Stimulated activated CD4-positive, alpha-beta T cell treated with anti-CD3 and anti-CD28 coated beads, Interleukin-1b, Interleukin-23, amount 100 ng/mL, for 1 hour (primary cell): ENCODE results near the gene PIP5K1B.

Experiments used
- DNase-seq, 2 donors: peaks; one replicate each; pipeline ENCODE4 v3.0.0-alpha.2; 2020; ENCODE audit warnings: low read depth in 2 of 2

The PIP5K1B gene

GRCh38 chr9:68708513-68708912 lies 3.5 kb downstream of the PIP5K1B start:
- no peak for DNase-seq

DNA sequence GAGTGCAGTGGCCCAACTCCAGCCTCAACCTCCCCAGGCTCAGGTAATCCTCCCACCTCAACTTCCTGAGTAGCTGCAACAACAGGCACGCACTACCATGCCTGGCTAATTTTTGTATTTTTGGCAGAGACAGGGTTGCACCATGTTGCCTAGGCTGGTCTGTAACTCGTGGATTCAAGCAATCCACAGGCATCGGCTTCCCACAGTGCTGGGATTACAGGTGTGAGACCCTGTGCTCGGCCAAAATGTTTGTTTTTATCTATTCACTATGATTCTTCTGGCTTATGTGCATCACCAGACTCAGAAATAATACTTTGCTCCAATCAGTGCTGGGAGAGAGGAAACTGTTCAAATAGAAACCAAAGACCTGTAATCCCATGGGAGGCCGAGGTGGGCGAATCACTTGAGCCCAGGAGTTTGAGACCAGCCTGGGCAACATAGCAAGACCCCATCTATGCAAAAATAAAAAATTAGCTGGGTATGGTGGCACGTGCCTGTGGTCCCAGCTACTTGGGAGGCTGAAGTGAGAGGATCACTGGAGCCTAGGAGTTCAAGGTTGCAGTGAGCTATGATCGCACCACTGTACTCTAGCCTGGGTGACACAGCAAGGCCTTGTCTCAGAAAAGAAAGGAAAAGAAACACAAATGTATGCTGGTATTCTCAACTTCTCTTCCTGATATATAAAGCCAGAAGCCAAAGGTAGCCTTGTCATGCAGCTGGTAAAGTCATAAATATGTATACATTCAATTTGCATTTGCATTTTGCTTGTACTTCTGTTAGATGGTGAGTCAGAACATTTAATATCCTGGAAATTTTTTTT lies 4.5 kb downstream of the PIP5K1B start:
- DNase-seq = no peak

GRCh38 chr9:68710111-68710471 lies 5.1 kb downstream of the PIP5K1B start:
- DNase-seq = no peak

- no peak for DNase-seq
Observed at GRCh38 chr9:68711281-68711680, 6.2 kb downstream of the PIP5K1B start.

DNA sequence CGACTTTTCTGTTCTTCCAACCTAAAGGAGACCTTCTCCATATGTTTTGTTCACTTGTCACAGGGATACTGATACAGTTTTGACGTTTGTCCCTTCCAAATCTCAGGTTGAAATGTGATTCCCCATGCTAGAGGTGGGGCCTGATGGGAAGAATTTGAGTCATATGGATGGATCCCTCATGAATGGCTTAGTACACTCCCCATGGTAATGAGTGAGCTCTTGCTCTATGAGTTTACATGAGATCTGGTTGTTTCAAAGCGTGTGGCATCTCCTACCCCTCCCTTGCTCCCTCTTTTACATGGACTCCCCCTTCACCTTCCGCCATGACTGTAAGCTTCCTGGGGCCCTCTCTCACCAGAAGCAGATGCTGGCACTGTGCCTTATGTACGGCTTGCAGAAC lies 6.9 kb downstream of the PIP5K1B start:
- no peak for DNase-seq

GRCh38 chr9:68714416-68715180 lies 9.6 kb downstream of the PIP5K1B start:
- no peak for DNase-seq

- no peak for DNase-seq
Observed at GRCh38 chr9:68715181-68715456, 10.1 kb downstream of the PIP5K1B start.

GRCh38 chr9:68717552-68718443 lies 12.8 kb downstream of the PIP5K1B start:
- DNase-seq = no peak

DNA sequence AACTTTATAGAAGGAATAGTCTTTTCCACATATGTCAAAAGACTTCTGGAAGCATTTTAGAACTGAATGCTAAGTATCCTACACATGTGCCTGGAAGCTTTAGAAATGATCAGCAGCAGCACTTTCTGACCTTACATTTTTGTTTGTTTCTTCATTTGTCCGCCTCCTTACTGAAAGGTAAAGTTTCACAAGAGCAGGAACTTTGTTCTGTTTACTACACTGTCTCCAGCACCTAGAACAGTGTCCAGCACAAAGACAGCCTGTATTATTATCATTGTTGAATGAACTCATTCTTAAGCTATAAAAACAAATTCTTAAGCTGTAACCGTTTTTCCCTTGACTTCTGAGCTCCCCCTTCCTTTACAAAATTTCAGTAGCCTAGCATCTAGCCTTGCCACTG lies 14.8 kb downstream of the PIP5K1B start:
- DNase-seq = no peak

DNA sequence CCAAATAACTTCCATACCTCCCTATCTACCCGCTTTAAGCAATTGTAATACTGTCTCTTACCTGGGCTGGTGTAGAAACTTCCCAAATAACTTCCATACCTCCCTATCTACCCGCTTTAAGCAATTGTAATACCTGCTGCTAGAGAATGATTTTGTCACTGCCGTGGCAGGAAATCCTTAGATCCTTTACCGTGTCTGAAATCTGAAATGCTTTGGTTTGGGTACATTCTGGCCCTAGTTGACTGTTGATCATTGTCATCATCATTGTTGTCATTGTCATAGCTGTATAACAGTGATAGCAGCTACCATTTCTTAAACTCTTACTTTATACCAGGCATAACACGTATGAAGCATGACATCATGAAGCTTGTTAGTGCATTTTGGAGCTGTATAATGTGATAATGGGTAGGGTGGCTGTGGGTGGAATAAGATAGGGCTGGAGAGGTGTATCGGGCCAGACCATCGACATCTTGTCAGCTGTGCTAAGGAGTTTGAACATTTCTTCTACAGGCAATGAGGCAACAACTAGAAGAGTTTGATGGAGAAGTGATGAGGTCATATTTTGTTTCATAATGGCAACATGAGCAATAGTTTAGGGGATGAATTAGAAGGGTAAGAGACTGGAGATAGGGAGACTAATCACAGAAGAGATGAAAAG lies 15.7 kb downstream of the PIP5K1B start:
- no peak for DNase-seq

DNA sequence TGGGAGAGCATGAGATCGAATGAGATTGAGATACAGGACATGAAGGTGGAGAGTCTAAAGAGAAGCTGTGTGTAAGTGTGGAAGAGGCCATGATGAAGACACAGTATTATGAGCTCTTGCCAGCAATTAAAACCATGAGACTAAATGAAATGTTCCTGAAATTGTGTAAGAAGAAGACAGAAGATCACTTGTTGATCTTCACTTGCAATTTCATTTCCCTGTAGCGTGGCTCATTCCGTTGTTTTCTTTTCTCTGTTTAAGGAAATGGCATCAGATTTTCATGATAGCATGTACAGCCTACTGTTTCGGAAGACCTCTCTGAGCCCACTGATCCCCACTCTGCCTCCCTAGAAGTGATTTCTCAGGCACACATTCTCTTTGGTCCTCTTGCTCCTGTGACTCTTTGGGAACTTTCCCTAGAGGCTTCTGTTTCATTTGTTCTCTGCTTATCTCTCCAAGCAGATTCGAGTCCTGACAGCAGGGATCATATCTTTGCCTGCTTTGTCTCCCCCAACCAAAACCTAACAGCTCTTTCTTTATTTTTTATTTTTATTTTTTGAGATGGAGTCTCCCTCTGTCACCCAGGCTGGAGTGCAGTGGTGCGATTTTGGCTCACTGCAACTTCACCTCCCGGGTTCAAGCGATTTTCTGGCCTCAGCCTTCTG lies 16.8 kb downstream of the PIP5K1B start:
- DNase-seq = no peak

- DNase-seq = no peak
Observed at GRCh38 chr9:68725070-68725469, 20.0 kb downstream of the PIP5K1B start.

DNA sequence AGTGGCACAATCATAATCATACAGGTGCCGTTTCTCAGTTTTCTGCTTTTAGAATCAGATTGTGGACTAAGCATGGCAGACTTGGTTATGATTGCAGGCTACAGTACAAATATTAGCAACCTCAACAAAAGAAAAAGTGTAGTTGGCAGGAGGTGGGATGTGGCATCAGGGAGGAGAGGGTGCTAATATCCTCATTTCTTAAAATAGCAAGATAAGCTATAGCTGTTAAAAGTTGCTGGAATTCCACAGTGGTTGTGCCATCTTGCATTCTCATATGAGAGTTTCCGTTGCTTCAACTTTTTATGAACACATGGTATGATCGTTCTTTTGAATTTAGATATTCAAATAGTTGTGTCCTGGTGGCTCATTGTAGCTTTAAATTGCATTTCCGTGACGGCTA lies 21.4 kb downstream of the PIP5K1B start:
- no peak for DNase-seq

- no peak for DNase-seq
Observed at GRCh38 chr9:68727636-68728035, 22.6 kb downstream of the PIP5K1B start.

DNA sequence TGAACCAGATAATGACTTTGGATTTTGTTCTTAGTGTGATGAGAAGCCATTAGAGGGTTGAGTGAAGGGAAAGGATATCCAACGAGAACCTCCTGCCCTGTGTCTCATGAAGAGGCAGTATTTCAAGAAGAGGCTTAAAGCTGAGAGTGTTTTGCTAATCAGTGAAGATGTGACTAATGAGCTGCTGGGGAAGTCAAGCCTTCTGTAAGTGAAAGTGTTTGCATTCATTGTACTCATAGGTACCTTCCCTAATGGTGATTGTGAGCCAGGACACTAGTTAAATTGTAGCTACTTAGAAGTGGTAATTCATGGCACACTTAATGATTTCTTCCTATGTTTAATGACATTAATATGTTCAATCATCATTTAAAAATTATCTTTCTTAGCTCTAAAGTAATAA lies 23.7 kb downstream of the PIP5K1B start:
- no peak for DNase-seq

GRCh38 chr9:68730570-68731235 lies 25.7 kb downstream of the PIP5K1B start:
- no peak for DNase-seq

GRCh38 chr9:68731857-68732256 lies 26.8 kb downstream of the PIP5K1B start:
- no peak for DNase-seq

DNA sequence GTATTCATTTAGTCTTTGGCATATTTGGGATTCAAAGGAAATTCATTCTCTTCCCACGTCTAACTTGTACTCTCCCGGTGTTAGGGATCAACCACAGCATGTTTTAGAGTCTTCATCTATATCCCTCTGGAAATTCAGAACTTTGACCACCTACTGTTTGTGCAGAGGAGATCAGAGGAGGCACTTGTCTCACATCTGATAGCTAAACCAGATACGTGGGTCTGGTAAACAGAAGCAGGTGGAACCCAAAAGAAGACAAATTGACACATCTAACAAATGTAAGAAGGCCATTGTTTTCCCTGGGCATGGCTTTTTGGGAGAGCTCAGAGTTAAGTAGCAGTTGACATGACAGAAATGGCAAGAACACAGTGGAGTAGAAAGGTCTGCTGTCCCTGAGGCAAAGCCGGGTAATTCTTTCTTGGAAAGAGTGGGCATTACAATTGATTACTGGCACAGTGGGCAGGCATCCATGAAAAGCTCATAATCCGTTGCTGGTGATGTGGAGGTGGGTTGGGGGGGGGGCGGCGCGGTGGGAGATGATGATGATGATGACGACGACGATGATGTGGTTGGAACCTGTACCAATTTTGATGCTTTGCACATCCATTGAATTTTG lies 27.5 kb downstream of the PIP5K1B start:
- no peak for DNase-seq

DNA sequence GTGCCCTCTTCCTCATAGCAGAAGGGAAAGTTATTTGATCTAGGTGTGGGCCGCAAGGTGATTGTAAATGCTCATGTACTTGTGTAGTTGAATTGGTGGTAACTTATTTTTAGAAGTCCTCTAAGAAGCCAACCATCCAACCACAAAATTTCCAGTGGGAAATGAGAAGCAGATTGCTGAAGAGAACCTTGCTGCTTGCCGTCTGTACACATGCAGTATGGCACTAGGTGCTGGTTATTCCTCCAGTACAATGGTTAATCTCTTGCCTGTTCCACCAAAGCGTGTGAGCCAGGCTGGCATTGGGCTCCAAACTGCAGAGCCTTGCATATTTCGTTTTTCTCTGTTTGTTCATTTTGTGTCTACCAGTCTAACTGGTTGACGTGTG lies 28.0 kb downstream of the PIP5K1B start:
- no peak for DNase-seq

DNA sequence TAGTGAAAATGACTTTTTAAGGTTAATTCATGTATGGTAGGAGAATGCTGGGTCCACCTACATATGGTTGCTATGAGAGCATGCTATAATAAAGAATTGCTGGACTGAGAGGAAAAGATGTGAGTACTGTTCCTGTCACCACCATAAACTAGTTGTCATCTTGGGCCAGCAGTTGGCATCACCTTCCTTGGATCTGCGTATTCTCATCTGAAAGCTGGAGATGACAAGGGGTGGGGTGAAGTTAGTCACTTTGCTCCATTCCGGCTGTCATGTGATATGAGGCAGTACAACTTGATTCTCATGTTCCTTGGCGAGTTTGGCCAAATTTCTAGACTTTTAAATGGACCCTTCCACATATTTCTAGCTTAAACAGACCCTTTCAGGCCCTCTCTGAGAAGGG lies 33.3 kb downstream of the PIP5K1B start:
- DNase-seq = no peak
